Ectodermal cell (in vitro differentiated cells): ENCODE results near the gene CD19.
"Not testable (repeated sequence)": the region's sequence is repeated elsewhere in the genome, so short reads cannot be mapped to it uniquely, and the experiment has no call there.

ENCODE experiments used
- H3K27ac ChIP-seq: 2 replicates; pipeline ENCODE4 v1.7.0; 2013; ENCODE audit warnings: mild to moderate bottlenecking, low read depth, low read length; ENCODE audit not compliant: insufficient read depth, poor library complexity, severe bottlenecking
- H3K27me3 ChIP-seq: 2 replicates; pipeline ENCODE4 v1.7.0; 2013; ENCODE audit warnings: mild to moderate bottlenecking, low read length; ENCODE audit not compliant: insufficient read depth, control insufficient read depth, poor library complexity, severe bottlenecking
- H3K36me3 ChIP-seq: one replicate; pipeline ENCODE4 v1.7.0; 2013; ENCODE audit warnings: low read length; ENCODE audit not compliant: control insufficient read depth, insufficient read depth
- H3K4me1 ChIP-seq: one replicate; pipeline ENCODE4 v1.7.0; 2013; ENCODE audit warnings: low read length; ENCODE audit not compliant: control insufficient read depth, insufficient read depth
- H3K4me3 ChIP-seq: 2 replicates; pipeline ENCODE4 v1.7.0; 2013; ENCODE audit warnings: low read depth, low read length, control low read depth; ENCODE audit not compliant: insufficient read depth
- H3K9me3 ChIP-seq: 2 replicates; pipeline ENCODE4 v1.7.0; 2013; ENCODE audit warnings: mild to moderate bottlenecking, low read length, moderate library complexity; ENCODE audit not compliant: control insufficient read depth
- WGBS, 2 experiments: methylation state at CpG; one replicate each; pipeline ENCODE4 v1.1.7; 2013; ENCODE audit warnings: missing lambda C conversion rate in 2 of 2; 5-methylcytosine and 5-hydroxymethylcytosine counted together

The CD19 gene

GRCh38 chr16:28935924-28936783 lies 4.4 kb downstream of the CD19 start:
- no peaks in the 10 kb centered on the region for H3K36me3 ChIP-seq
- H3K4me1 ChIP-seq = no peaks in the 10 kb centered on the region
- H3K27ac ChIP-seq = no peak overlapping the region
- no peak overlapping the region for H3K4me3 ChIP-seq
- H3K27me3 ChIP-seq = no peaks in the 10 kb centered on the region
- H3K9me3 ChIP-seq = no peaks in the 10 kb centered on the region
- WGBS, 2 experiments = 84 to 88% methylated on average over 36 of the region's 36 CpGs

GRCh38 chr16:28936784-28937155 lies 5.0 kb downstream of the CD19 start:
- Histone ChIP-seq H3K36me3 (no peaks in the 10 kb centered on the region), H3K4me1 (no peaks in the 10 kb centered on the region), H3K4me3 (no peak overlapping the region), H3K9me3 (no peaks in the 10 kb centered on the region), H3K27me3 (no peaks in the 10 kb centered on the region), H3K27ac (no peak overlapping the region)
- WGBS, 2 experiments = 94 to 96% methylated on average over 26 of the region's 26 CpGs

DNA sequence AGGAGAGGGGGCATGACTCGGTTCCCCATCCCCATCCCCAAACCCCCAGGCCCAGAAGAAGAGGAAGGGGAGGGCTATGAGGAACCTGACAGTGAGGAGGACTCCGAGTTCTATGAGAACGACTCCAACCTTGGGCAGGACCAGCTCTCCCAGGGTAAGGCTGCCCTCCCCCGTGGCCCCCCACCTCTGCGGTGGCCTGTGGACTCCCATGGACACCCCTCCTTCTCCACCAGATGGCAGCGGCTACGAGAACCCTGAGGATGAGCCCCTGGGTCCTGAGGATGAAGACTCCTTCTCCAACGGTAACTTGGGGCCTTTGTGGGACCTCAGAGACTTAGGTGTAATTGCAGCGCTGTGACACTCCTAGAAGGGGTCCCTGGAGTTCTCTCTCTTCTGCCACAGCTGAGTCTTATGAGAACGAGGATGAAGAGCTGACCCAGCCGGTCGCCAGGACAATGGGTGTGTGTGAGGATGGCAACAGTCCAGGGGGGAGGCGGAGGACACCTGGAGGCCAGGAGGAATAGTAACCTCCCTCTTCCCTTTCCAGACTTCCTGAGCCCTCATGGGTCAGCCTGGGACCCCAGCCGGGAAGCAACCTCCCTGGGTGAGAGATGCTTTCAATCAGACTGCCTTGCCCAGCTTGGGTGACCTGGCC lies 5.6 kb downstream of the CD19 start:
- H3K36me3 ChIP-seq = no peaks in the 10 kb centered on the region
- no peaks in the 10 kb centered on the region for H3K9me3 ChIP-seq
- no peaks in the 10 kb centered on the region for H3K4me1 ChIP-seq
- no peak overlapping the region for H3K4me3 ChIP-seq
- WGBS, 2 experiments = 88 to 89% methylated on average over 14 of the region's 14 CpGs
- no peak overlapping the region for H3K27ac ChIP-seq
- no peaks in the 10 kb centered on the region for H3K27me3 ChIP-seq

GRCh38 chr16:28938721-28939120 lies 7.0 kb downstream of the CD19 start:
- WGBS, 2 experiments = 84 to 85% methylated on average over 7 of the region's 7 CpGs
- H3K9me3 ChIP-seq = no peaks in the 10 kb centered on the region
- no peak overlapping the region for H3K4me3 ChIP-seq
- no peak overlapping the region for H3K27ac ChIP-seq
- no peaks in the 10 kb centered on the region for H3K27me3 ChIP-seq
- H3K4me1 ChIP-seq = no peaks in the 10 kb centered on the region
- no peaks in the 10 kb centered on the region for H3K36me3 ChIP-seq

- H3K27ac ChIP-seq, H3K27me3 ChIP-seq, H3K9me3 ChIP-seq, H3K36me3 ChIP-seq, H3K4me3 ChIP-seq, H3K4me1 ChIP-seq: not testable (repeated sequence)
- 90 to 91% methylated on average over 7 of the region's 7 CpGs for WGBS, 2 experiments
Measured at GRCh38 chr16:28939825-28940224, 8.1 kb downstream of the CD19 start.

DNA sequence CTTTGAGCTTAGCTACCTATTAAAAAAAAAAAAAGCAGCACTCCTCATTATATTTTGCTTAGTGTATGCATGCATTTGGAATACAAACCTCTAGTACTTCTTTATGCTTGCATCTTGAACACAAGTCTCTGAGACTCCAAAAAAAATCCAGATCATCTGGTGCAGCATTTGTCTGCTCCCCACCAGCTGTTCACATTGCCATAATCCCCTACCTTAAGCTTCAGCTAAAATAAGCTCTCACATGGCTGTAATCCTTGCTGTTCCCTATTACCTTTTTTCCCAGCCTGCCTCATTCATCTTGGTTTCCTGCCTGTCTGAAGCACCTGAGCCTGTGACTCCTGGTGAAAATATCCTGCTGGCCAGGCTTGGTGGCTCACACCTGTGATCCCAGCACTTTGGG lies 11.5 kb downstream of the CD19 start:
- Histone ChIP-seq H3K4me1 (no peaks in the 10 kb centered on the region), H3K36me3 (no peaks in the 10 kb centered on the region), H3K27ac (no peak overlapping the region), H3K9me3 (no peaks in the 10 kb centered on the region), H3K4me3 (no peak overlapping the region), H3K27me3 (no peaks in the 10 kb centered on the region)

GRCh38 chr16:28946681-28947080 lies 14.9 kb downstream of the CD19 start:
- H3K36me3 ChIP-seq = no peaks in the 10 kb centered on the region
- H3K27me3 ChIP-seq = no peaks in the 10 kb centered on the region
- no peak overlapping the region for H3K27ac ChIP-seq
- no peaks in the 10 kb centered on the region for H3K4me1 ChIP-seq
- 85 to 90% methylated on average over 4 of the region's 4 CpGs for WGBS, 2 experiments
- H3K9me3 ChIP-seq = no peaks in the 10 kb centered on the region
- no peak overlapping the region for H3K4me3 ChIP-seq

- H3K27ac ChIP-seq = peak within 1 kb of the TSS; percentile 53
- no peaks in the 10 kb centered on the region for H3K27me3 ChIP-seq
- 1% methylated on average over 79 of the region's 79 CpGs for WGBS, 2 experiments
- no peaks in the 10 kb centered on the region for H3K9me3 ChIP-seq
- peak within 1 kb of the TSS; percentile 98 for H3K4me3 ChIP-seq
- peaks cover 4% of the 10 kb centered on the region for H3K4me1 ChIP-seq
- peaks cover 14% of the 10 kb centered on the region for H3K36me3 ChIP-seq
Measured at GRCh38 chr16:28950648-28951409, 19.1 kb downstream of the CD19 start, which contains the start of gene NFATC2IP. TSS of gene NFATC2IP (plus strand) at chr16:28950937. CDS start at chr16:28951012, 75 bp downstream.

GRCh38 chr16:28951410-28951943 lies 19.7 kb downstream of the CD19 start:
- Histone ChIP-seq H3K36me3 (peaks cover 21% of the 10 kb centered on the region), H3K27ac (no peak overlapping the region), H3K9me3 (no peaks in the 10 kb centered on the region), H3K4me3 (peak overlapping the region; percentile 98), H3K4me1 (peaks cover 4% of the 10 kb centered on the region), H3K27me3 (no peaks in the 10 kb centered on the region)
- WGBS, 2 experiments = 2% methylated on average over 17 of the region's 17 CpGs

DNA sequence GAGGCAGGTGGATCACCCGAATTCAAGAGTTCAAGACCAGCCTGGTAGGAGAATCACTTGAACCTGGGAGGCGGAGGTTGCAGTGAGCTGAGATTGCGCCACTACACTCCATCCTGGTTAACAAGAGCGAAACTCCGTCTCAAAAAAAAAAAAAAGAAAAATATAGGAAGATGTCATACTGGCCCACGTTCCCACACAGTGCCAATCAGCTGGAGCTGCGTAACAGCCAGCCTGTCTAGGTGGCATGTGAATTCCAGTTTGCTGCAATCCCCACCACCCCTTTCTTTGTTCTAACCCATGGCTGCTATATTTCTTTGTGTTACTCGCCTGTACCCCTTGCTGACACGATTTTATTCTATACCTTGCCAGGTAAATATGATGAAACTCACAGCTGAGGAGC lies 26.4 kb downstream of the CD19 start:
- H3K9me3 ChIP-seq = no peaks in the 10 kb centered on the region
- no peaks in the 10 kb centered on the region for H3K27me3 ChIP-seq
- H3K27ac ChIP-seq = no peak overlapping the region
- no peaks in the 10 kb centered on the region for H3K4me1 ChIP-seq
- H3K36me3 ChIP-seq = peaks cover 36% of the 10 kb centered on the region
- no peak overlapping the region for H3K4me3 ChIP-seq
- 97% methylated on average over 9 of the region's 9 CpGs for WGBS, 2 experiments
